Neural cell (in vitro differentiated cells): Measurements from ENCODE around the gene TGFBR3. TPM values are rescaled to one million over a fixed set of nuclear protein-coding genes. Genes with fewer than 3 reads are reported as not detected.

Experiments
- H2AFZ ChIP-seq: fragments of 200-600, 300-800 bp; sonication (generic), shearing (Covaris generic); 2 replicates; pipeline ENCODE4 v1.6.0; 2014; ENCODE audit warnings: low read depth, mild to moderate bottlenecking, antibody characterized with exemption, low read length, moderate library complexity
- H3F3A ChIP-seq: fragments of 200-600 bp; shearing (Covaris generic); 2 replicates; pipeline ENCODE4 v1.6.1; 2016; ENCODE audit warnings: mild to moderate bottlenecking, moderate library complexity, mixed read lengths, antibody characterized with exemption, low read length; ENCODE audit not compliant: insufficient read depth, poor library complexity, severe bottlenecking
- H3K27ac ChIP-seq: fragments of 200-600, 300-800 bp; sonication (generic), shearing (Covaris generic); 2 replicates; pipeline ENCODE4 v1.5.1; 2014; ENCODE audit warnings: mild to moderate bottlenecking, low read length, moderate library complexity
- H3K27me3 ChIP-seq: fragments of 300-800, 200-600 bp; sonication (generic), shearing (Covaris generic); 2 replicates; pipeline ENCODE4 v1.6.0; 2014; ENCODE audit warnings: mild to moderate bottlenecking, low read depth, low read length, moderate library complexity; ENCODE audit not compliant: insufficient read depth
- H3K36me3 ChIP-seq: fragments of 300-800, 200-600 bp; sonication (generic), shearing (Covaris generic); 2 replicates; pipeline ENCODE4 v1.5.1; 2014; ENCODE audit warnings: mild to moderate bottlenecking, antibody characterized with exemption, low read length, moderate library complexity; ENCODE audit not compliant: insufficient read depth
- H3K4me2 ChIP-seq: fragments of 300-800, 200-600 bp; sonication (generic), shearing (Covaris generic); 2 replicates; pipeline ENCODE4 v1.6.0; 2014; ENCODE audit warnings: mild to moderate bottlenecking, low read length
- H3K4me3 ChIP-seq: fragments of 300-800, 200-600 bp; sonication (generic), shearing (Covaris generic); 2 replicates; pipeline ENCODE4 v1.5.1; 2014; ENCODE audit warnings: mild to moderate bottlenecking, low read length, moderate library complexity
- H3K79me2 ChIP-seq: fragments of 200-600 bp; shearing (Covaris generic); replicated peaks from 2 replicates; pipeline ENCODE4 v1.6.0; 2014; ENCODE audit warnings: mild to moderate bottlenecking, low read length, moderate library complexity; ENCODE audit not compliant: insufficient read depth
- H3K9ac ChIP-seq: fragments of 300-800, 200-600 bp; sonication (generic), shearing (Covaris generic); 2 replicates; pipeline ENCODE4 v1.6.1; 2016; ENCODE audit warnings: mild to moderate bottlenecking, low read length, mixed read lengths
- H3K9me2 ChIP-seq: fragments of 200-600 bp; shearing (Covaris generic); 2 replicates; pipeline ENCODE4 v1.6.1; 2016; ENCODE audit warnings: mild to moderate bottlenecking, low read length, mixed read lengths; ENCODE audit not compliant: insufficient read depth
- H3K9me3 ChIP-seq: fragments of 200-600, 300-800 bp; sonication (generic), shearing (Covaris generic); 2 replicates; pipeline ENCODE4 v1.6.1; 2016; ENCODE audit warnings: mild to moderate bottlenecking, mixed run types, low read length, moderate library complexity, mixed read lengths
- H4K20me1 ChIP-seq: fragments of 200-600 bp; shearing (Covaris generic); 2 replicates; pipeline ENCODE4 v1.6.1; 2016; ENCODE audit warnings: mild to moderate bottlenecking, mixed run types; ENCODE audit not compliant: insufficient read depth
- EP300 ChIP-seq: fragments of 450-650 bp; conservative IDR thresholded peaks from 2 replicates; pipeline ENCODE4 v1.6.1; 2014; ENCODE audit warnings: antibody characterized with exemption, mild to moderate bottlenecking, moderate library complexity; ENCODE audit not compliant: poor library complexity, severe bottlenecking
- EZH2 ChIP-seq: fragments of 200-600, 300-800 bp; shearing (Covaris generic), sonication (generic); IDR thresholded peaks from 2 replicates; pipeline ENCODE4 v1.6.1; 2014; ENCODE audit warnings: antibody characterized with exemption, low read length, borderline replicate concordance, mild to moderate bottlenecking; ENCODE audit not compliant: insufficient read depth, poor library complexity, severe bottlenecking
- MXI1 ChIP-seq: fragments of 450-650 bp; conservative IDR thresholded peaks from 2 replicates; pipeline ENCODE4 v1.6.1; 2014; ENCODE audit warnings: antibody characterized with exemption, mild to moderate bottlenecking; ENCODE audit not compliant: poor library complexity, severe bottlenecking
- POLR2AphosphoS5 ChIP-seq: IDR thresholded peaks from 2 replicates; pipeline ENCODE4 v1.6.1; 2012
- RAD21 ChIP-seq: fragments of 450-650 bp; conservative IDR thresholded peaks from 2 replicates; pipeline ENCODE4 v1.6.1; 2014; ENCODE audit warnings: antibody characterized with exemption, mild to moderate bottlenecking, moderate library complexity
- SMC3 ChIP-seq: fragments of 450-650 bp; conservative IDR thresholded peaks from 2 replicates; pipeline ENCODE4 v1.6.1; 2014; ENCODE audit warnings: antibody characterized with exemption, mild to moderate bottlenecking, moderate library complexity; ENCODE audit not compliant: poor library complexity
- TAF1 ChIP-seq: IDR thresholded peaks from 2 replicates; pipeline ENCODE4 v1.6.1; 2012; ENCODE audit warnings: low read depth
- polyA plus RNA-seq: library from polyadenylated mRNA; depleted of rRNA; stranded (reverse); fragments of >200 nt; gene quantifications from 2 replicates; pipeline ENCODE4 v1.2.3, GENCODE V29; 2014
- TF ChIP-seq, protein P1 (sequence below): IDR thresholded peaks from 2 replicates; pipeline ENCODE4 v1.6.1; 2012; ENCODE audit warnings: borderline replicate concordance
- TF ChIP-seq, protein P2 (sequence below): fragments of 450-650 bp; IDR thresholded peaks from 2 replicates; pipeline ENCODE4 v1.5.1; 2014; ENCODE audit warnings: antibody characterized with exemption, mild to moderate bottlenecking, moderate library complexity; ENCODE audit not compliant: poor library complexity, severe bottlenecking

The TGFBR3 gene
- polyA plus RNA-seq, 1 donor from 2014 or later, result 0.25 TPM

DNA sequence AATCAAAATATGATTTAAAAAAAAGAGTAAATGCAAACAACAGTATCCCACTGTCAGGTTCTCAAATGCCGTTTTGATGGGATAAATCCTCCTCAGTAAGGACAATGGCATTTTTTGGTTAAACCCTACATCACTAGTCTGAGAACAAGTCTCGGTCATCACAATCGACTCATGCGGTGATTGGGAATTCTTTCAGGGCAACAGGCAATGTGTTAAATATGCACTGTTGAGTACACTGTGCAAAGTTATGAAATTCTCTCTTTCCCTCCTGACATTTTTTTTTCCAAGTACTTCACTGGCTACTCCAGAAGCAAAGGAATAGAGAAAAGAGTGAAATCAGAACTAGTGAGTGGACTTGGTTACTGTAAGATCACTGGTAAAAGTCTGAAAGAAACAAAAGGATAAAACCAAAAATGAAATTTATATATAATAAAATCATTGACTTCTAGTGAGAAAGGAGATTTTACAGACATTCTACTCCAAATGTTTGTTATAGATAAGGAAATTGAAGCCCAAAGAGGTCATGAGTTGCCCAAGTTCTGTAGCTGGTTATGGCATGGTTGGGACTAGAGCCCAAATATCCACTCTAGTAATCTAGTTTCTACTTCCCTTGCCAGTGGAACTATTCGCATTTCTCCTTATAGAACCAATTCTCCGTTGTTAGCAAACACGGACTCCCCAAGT, 111.3 kb downstream of the TGFBR3 start:
- Histone ChIP-seq H2AFZ (no peak overlapping the region), H3K9ac (no peak overlapping the region), H4K20me1 (no peaks in the 10 kb centered on the region), H3K36me3 (no peaks in the 10 kb centered on the region), H3K4me3 (no peak overlapping the region), H3K79me2 (no peaks in the 10 kb centered on the region), H3K9me3 (no peaks in the 10 kb centered on the region), H3K9me2 (no peaks in the 10 kb centered on the region), H3K4me2 (no peak overlapping the region), H3K27ac (no peak overlapping the region), H3K27me3 (no peaks in the 10 kb centered on the region), H3F3A (no peaks in the 10 kb centered on the region)
- no peak for TF ChIP-seq POLR2AphosphoS5

- Histone ChIP-seq H3K9me2 (no peaks in the 10 kb centered on the region), H3K4me3 (no peak overlapping the region), H3K9ac (no peak overlapping the region), H3K27me3 (no peaks in the 10 kb centered on the region), H3K79me2 (no peaks in the 10 kb centered on the region), H3K36me3 (no peaks in the 10 kb centered on the region), H3K27ac (no peak overlapping the region), H3K4me2 (no peak overlapping the region), H2AFZ (no peak overlapping the region), H3F3A (no peaks in the 10 kb centered on the region), H3K9me3 (no peaks in the 10 kb centered on the region), H4K20me1 (no peaks in the 10 kb centered on the region)
- TF ChIP-seq EZH2 (no peak), RAD21 (no peak), SMC3 (no peak), TAF1 (no peak), MXI1 (no peak), EP300 (no peak), POLR2AphosphoS5 (no peak)
- TF ChIP-seq, protein P1, sequence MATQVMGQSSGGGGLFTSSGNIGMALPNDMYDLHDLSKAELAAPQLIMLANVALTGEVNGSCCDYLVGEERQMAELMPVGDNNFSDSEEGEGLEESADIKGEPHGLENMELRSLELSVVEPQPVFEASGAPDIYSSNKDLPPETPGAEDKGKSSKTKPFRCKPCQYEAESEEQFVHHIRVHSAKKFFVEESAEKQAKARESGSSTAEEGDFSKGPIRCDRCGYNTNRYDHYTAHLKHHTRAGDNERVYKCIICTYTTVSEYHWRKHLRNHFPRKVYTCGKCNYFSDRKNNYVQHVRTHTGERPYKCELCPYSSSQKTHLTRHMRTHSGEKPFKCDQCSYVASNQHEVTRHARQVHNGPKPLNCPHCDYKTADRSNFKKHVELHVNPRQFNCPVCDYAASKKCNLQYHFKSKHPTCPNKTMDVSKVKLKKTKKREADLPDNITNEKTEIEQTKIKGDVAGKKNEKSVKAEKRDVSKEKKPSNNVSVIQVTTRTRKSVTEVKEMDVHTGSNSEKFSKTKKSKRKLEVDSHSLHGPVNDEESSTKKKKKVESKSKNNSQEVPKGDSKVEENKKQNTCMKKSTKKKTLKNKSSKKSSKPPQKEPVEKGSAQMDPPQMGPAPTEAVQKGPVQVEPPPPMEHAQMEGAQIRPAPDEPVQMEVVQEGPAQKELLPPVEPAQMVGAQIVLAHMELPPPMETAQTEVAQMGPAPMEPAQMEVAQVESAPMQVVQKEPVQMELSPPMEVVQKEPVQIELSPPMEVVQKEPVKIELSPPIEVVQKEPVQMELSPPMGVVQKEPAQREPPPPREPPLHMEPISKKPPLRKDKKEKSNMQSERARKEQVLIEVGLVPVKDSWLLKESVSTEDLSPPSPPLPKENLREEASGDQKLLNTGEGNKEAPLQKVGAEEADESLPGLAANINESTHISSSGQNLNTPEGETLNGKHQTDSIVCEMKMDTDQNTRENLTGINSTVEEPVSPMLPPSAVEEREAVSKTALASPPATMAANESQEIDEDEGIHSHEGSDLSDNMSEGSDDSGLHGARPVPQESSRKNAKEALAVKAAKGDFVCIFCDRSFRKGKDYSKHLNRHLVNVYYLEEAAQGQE, result no peak
- TF ChIP-seq, protein P2, sequence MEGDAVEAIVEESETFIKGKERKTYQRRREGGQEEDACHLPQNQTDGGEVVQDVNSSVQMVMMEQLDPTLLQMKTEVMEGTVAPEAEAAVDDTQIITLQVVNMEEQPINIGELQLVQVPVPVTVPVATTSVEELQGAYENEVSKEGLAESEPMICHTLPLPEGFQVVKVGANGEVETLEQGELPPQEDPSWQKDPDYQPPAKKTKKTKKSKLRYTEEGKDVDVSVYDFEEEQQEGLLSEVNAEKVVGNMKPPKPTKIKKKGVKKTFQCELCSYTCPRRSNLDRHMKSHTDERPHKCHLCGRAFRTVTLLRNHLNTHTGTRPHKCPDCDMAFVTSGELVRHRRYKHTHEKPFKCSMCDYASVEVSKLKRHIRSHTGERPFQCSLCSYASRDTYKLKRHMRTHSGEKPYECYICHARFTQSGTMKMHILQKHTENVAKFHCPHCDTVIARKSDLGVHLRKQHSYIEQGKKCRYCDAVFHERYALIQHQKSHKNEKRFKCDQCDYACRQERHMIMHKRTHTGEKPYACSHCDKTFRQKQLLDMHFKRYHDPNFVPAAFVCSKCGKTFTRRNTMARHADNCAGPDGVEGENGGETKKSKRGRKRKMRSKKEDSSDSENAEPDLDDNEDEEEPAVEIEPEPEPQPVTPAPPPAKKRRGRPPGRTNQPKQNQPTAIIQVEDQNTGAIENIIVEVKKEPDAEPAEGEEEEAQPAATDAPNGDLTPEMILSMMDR, result no peak
Measured at GRCh38 chr1:91771717-91772116, 114.2 kb downstream of the TGFBR3 start.
